HCT116 (cell line): ENCODE data around the gene ZBTB16. TPM values are rescaled to one million over a fixed set of nuclear protein-coding genes. Genes with fewer than 3 reads are reported as not detected.

ENCODE experiments used
- ATAC-seq: fragments of 200-7000 bp; cut with Tn5 transposase; 2 replicates; pipeline ENCODE4 v1.9.1; 2020; ENCODE audit warnings: mild to moderate bottlenecking, moderate library complexity
- BruUV-seq: library from RNA; stranded (reverse); fragments of 400-500 nt; replicated peaks from 2 replicates; lab custom pipeline; 2021; lab: Mats Ljungman, UMichigan
- CTCF ChIA-PET: fragments of 300-600 bp; sonication (Branson Sonifier 250); formaldehyde crosslinking; loops from one replicate; lab custom pipeline; 2021; ENCODE audit warnings: antibody characterized with exemption; lab: Charles Lee
- POLR2A ChIA-PET: fragments of 300-600, 350-600 bp; sonication (Branson Sonifier 250); formaldehyde crosslinking; loops from one replicate; lab custom pipeline; 2021; ENCODE audit warnings: antibody characterized with exemption; lab: Charles Lee
- RAD21 ChIA-PET, 2 experiments: fragments of 300-600 bp; sonication (Branson Sonifier 250); formaldehyde crosslinking; loops; one replicate each; lab custom pipeline; 2023; ENCODE audit warnings: low total read pairs in 2 of 2; ENCODE audit not compliant: uncharacterized antibody in 2 of 2, unreplicated experiment in 2 of 2, low non-redundant PET in 1 of 2; lab: Charles Lee
- DNase-seq: peaks from one replicate; pipeline ENCODE4 v3.0.0-alpha.2; 2010; ENCODE audit warnings: low read depth, low spot score
- H2AFZ ChIP-seq: fragments of 200-600 bp; shearing (Covaris generic), sonication (generic); 2 replicates; pipeline ENCODE4 v1.6.1; 2017; ENCODE audit warnings: low read depth, mixed run types, mixed read lengths, antibody characterized with exemption, low read length; ENCODE audit not compliant: poor library complexity, severe bottlenecking
- H3K27ac ChIP-seq: 2 replicates; pipeline ENCODE4 v1.5.1; 2012; ENCODE audit warnings: low read depth, low read length
- H3K27me3 ChIP-seq: fragments of 200-600 bp; sonication (generic); 2 replicates; pipeline ENCODE4 v1.6.1; 2016; ENCODE audit warnings: mixed run types, low read length, mixed read lengths; ENCODE audit not compliant: insufficient read depth
- H3K36me3 ChIP-seq, 2 experiments: fragments of 200-500 bp in 1 of 2; fragments of 200-600 bp in 1 of 2; sonication (Bioruptor generic) in 1 of 2; sonication (generic) in 1 of 2; 2 replicates each; pipeline versions ENCODE4 v1.5.1 to v1.6.1; 2014 to 2016; ENCODE audit warnings: low read length in 2 of 2, inconsistent platforms in 1 of 2, mixed read lengths in 1 of 2, mixed run types in 1 of 2; ENCODE audit not compliant: insufficient read depth in 2 of 2, control insufficient read depth in 1 of 2
- H3K4me1 ChIP-seq, 2 experiments: fragments of 200-600 bp in 1 of 2; sonication (generic) in 1 of 2; 2 replicates each; pipeline versions ENCODE4 v1.5.1 to v1.6.1; 2012 to 2017; ENCODE audit warnings: low read length in 2 of 2, inconsistent platforms in 1 of 2, mild to moderate bottlenecking in 1 of 2, mixed read lengths in 1 of 2, mixed run types in 1 of 2, moderate library complexity in 1 of 2; ENCODE audit not compliant: insufficient read depth in 2 of 2, control insufficient read depth in 1 of 2
- H3K4me2 ChIP-seq: fragments of 200-600 bp; sonication (generic); 2 replicates; pipeline ENCODE4 v1.6.1; 2017; ENCODE audit warnings: mixed run types, low read length, mixed read lengths
- H3K4me3 ChIP-seq, 2 experiments: fragments of 200-600 bp in 1 of 2; sonication (generic) in 1 of 2; replicated peaks in 1 of 2; 2 replicates each; pipeline ENCODE4 v1.5.1; 2011 to 2016; ENCODE audit warnings: low read length in 2 of 2, control low read depth in 1 of 2, low read depth in 1 of 2, mild to moderate bottlenecking in 1 of 2, mixed read lengths in 1 of 2, mixed run types in 1 of 2
- H3K79me2 ChIP-seq: fragments of 200-600 bp; sonication (generic); 2 replicates; pipeline ENCODE4 v1.6.1; 2017; ENCODE audit warnings: mild to moderate bottlenecking, mixed run types, low read length, moderate library complexity, mixed read lengths; ENCODE audit not compliant: insufficient read depth
- H3K9ac ChIP-seq: fragments of 200-600 bp; sonication (generic); 2 replicates; pipeline ENCODE4 v1.6.1; 2016; ENCODE audit warnings: low read length, mixed read lengths
- H3K9me2 ChIP-seq: fragments of 200-600 bp; sonication (generic), shearing (Covaris generic); 2 replicates; pipeline ENCODE4 v1.6.1; 2017; ENCODE audit warnings: mixed run types, mild to moderate bottlenecking, moderate library complexity; ENCODE audit not compliant: insufficient read depth
- H3K9me3 ChIP-seq, 2 experiments: fragments of 200-500 bp in 1 of 2; fragments of 200-600 bp in 1 of 2; sonication (Bioruptor generic) in 1 of 2; sonication (generic) in 1 of 2; 2 replicates each; pipeline ENCODE4 v1.6.1; 2014 to 2017; ENCODE audit warnings: low read length in 2 of 2, mixed read lengths in 2 of 2, inconsistent platforms in 1 of 2, low read depth in 1 of 2, mild to moderate bottlenecking in 1 of 2, mixed run types in 1 of 2, moderate library complexity in 1 of 2; ENCODE audit not compliant: control insufficient read depth in 1 of 2, insufficient read depth in 1 of 2
- H4K20me1 ChIP-seq: fragments of 200-600 bp; sonication (generic), shearing (Covaris generic); 2 replicates; pipeline ENCODE4 v1.6.1; 2017; ENCODE audit warnings: mixed run types, mild to moderate bottlenecking, moderate library complexity; ENCODE audit not compliant: insufficient read depth
- EGR1 ChIP-seq: IDR thresholded peaks from 2 replicates; pipeline ENCODE4 v1.6.1; 2012; ENCODE audit warnings: low read depth
- EZH2 ChIP-seq: fragments of 200-600 bp; sonication (generic); IDR thresholded peaks from 2 replicates; pipeline ENCODE4 v1.6.1; 2017; ENCODE audit warnings: antibody characterized with exemption, mixed run types
- EZH2phosphoT487 ChIP-seq: fragments of 200-600 bp; IDR thresholded peaks from 2 replicates; pipeline ENCODE4 v1.6.1; 2018; ENCODE audit warnings: antibody characterized with exemption, borderline replicate concordance
- JUND ChIP-seq: IDR thresholded peaks from 2 replicates; pipeline ENCODE4 v1.6.1; 2012
- MAX ChIP-seq: IDR thresholded peaks from 2 replicates; pipeline ENCODE4 v1.6.1; 2012
- POLR2A ChIP-seq: IDR thresholded peaks from 2 replicates; pipeline ENCODE4 v1.7.0; 2011; ENCODE audit warnings: borderline replicate concordance; ENCODE audit not compliant: insufficient read depth, insufficient read length; ENCODE audit errors: extremely low read depth
- SRF ChIP-seq: IDR thresholded peaks from 2 replicates; pipeline ENCODE4 v1.6.1; 2012; ENCODE audit warnings: low read depth
- TCF7L2 ChIP-seq: IDR thresholded peaks from 2 replicates; pipeline ENCODE4 v1.7.0; 2011; ENCODE audit warnings: borderline replicate concordance, inconsistent platforms; ENCODE audit not compliant: insufficient read depth, insufficient read length; ENCODE audit errors: extremely low read depth
- ZBTB33 ChIP-seq: IDR thresholded peaks from 2 replicates; pipeline ENCODE4 v1.6.1; 2011; ENCODE audit warnings: mild to moderate bottlenecking, low read length, moderate library complexity; ENCODE audit not compliant: insufficient replicate concordance; ENCODE audit errors: extremely low read depth
- ZFX ChIP-seq: fragments of 450-650 bp; IDR thresholded peaks from 2 replicates; pipeline ENCODE4 v1.6.1; 2017
- intact Hi-C: fragments of 100-400 bp; cut with micrococcal nuclease; formaldehyde crosslinking; loops from 2 replicates; pipeline ENCODE4 v1.10.0; 2022
- total RNA-seq: library from RNA; stranded (reverse); gene quantifications from one replicate; pipeline ENCODE4 v1.2.1, GENCODE V29; 2021; ENCODE audit not compliant: unreplicated experiment
- TF ChIP-seq, protein P1 (sequence below): IDR thresholded peaks from 2 replicates; pipeline ENCODE4 v1.6.1; 2012

Gene ZBTB16
- total RNA-seq, 1 experiment from 2014 or later = 0.30 TPM

DNA sequence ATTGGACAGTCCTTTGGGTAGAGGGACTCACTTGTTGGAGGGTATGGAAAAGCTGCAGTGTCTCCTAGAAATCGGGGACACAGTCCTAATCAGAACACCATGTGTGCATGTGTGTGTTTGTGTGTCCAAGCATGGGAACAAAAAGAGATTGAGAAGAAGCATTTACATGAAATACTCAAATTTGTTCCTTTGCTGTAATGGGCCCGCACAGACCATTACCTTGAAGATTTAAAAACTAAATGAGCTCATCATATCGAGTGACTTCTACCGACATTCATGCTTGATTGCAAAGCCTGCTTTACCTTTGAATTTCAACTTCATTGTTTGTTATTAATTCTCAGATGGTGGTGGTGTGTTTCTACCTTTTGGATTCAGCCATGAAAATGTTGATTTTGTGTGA lies 106.9 kb downstream of the ZBTB16 start:
- POLR2A ChIA-PET = no interaction called here
- ATAC-seq = no peak
- Histone ChIP-seq H3K4me1 (peaks cover 8 to 14% of the 10 kb centered on the region in 2 experiments; a peak in 2 of 4 replicates), H3K79me2 (no peaks in the 10 kb centered on the region)
- TF ChIP-seq EZH2phosphoT487 (no peak), ZBTB33 (no peak), SRF (no peak), EGR1 (no peak), EZH2 (no peak), POLR2A (no peak), JUND (no peak), TCF7L2 (no peak), MAX (no peak), ZFX (no peak)
- TF ChIP-seq, protein P1, sequence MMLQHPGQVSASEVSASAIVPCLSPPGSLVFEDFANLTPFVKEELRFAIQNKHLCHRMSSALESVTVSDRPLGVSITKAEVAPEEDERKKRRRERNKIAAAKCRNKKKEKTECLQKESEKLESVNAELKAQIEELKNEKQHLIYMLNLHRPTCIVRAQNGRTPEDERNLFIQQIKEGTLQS = no peak
- TF ChIP-seq, all 23 proteins: peak for 0
- ChIA-PET CTCF (no interaction called here), RAD21 (interaction anchor here in 1 of 2 experiments (0.5 kb wide), 1 partner anchor 13 kb away, joined by 3 read pairs; no protein-coding TSS in a partner anchor)
- H3K27ac ChIP-seq = no peak overlapping the region
- no peak overlapping the region for H3K9ac ChIP-seq
- DNase-seq = no peak
- peaks cover 81% of the 10 kb centered on the region for H3K27me3 ChIP-seq
- intact Hi-C loops = loop anchor here (10.0 kb wide), 1 partner anchor 262 kb away; the partner anchor contains the start of gene HTR3B
- H3K9me3 ChIP-seq = no peaks in the 10 kb centered on the region
- no peak overlapping the region for H3K4me3 ChIP-seq
- H2AFZ ChIP-seq = no peak overlapping the region
- no peak overlapping the region for H3K4me2 ChIP-seq
- H4K20me1 ChIP-seq = no peaks in the 10 kb centered on the region
- no TSS peak for BruUV-seq
- no peaks in the 10 kb centered on the region for H3K36me3 ChIP-seq
- no peaks in the 10 kb centered on the region for H3K9me2 ChIP-seq
